GM18951 (cell line): ENCODE results near the gene TRPM8.

Experiments
- POLR2A ChIP-seq: IDR thresholded peaks from 4 replicates; pipeline ENCODE4 v1.6.1; 2011; ENCODE audit warnings: mild to moderate bottlenecking; ENCODE audit not compliant: insufficient read length, insufficient read depth; ENCODE audit errors: extremely low read depth
- in situ Hi-C: fragments of 300-500 bp; cut with MboI; formaldehyde crosslinking; loops from one replicate; pipeline ENCODE4 v1.12.0; 2022; ENCODE audit warnings: low sequenced_read_pairs, mixed read lengths, inconsistent platforms; ENCODE audit not compliant: unreplicated experiment

The TRPM8 gene

GRCh38 chr2:233973786-233974185 lies 56.6 kb downstream of the TRPM8 start:
- in situ Hi-C loops = no loop called here
- TF ChIP-seq POLR2A = no peak

GRCh38 chr2:233974530-233975071 lies 57.4 kb downstream of the TRPM8 start:
- no peak for TF ChIP-seq POLR2A
- in situ Hi-C loops = no loop called here

GRCh38 chr2:233976087-233976486 lies 58.9 kb downstream of the TRPM8 start:
- no peak for TF ChIP-seq POLR2A
- in situ Hi-C loops = no loop called here

- TF ChIP-seq POLR2A = no peak
- in situ Hi-C loops = no loop called here
Observed at GRCh38 chr2:233976690-233977294, 59.6 kb downstream of the TRPM8 start.

- in situ Hi-C loops = no loop called here
- TF ChIP-seq POLR2A = no peak
Observed at GRCh38 chr2:233977296-233977837, 60.2 kb downstream of the TRPM8 start.

- in situ Hi-C loops = no loop called here
- TF ChIP-seq POLR2A = no peak
Observed at GRCh38 chr2:233979748-233980147, 62.6 kb downstream of the TRPM8 start.

GRCh38 chr2:233980955-233981561 lies 63.9 kb downstream of the TRPM8 start:
- no peak for TF ChIP-seq POLR2A
- in situ Hi-C loops = no loop called here

- in situ Hi-C loops = no loop called here
- no peak for TF ChIP-seq POLR2A
Observed at GRCh38 chr2:233981574-233982420, 64.6 kb downstream of the TRPM8 start.

- in situ Hi-C loops = no loop called here
- TF ChIP-seq POLR2A = no peak
Observed at GRCh38 chr2:233982421-233983121, 65.4 kb downstream of the TRPM8 start.

- no peak for TF ChIP-seq POLR2A
- in situ Hi-C loops = no loop called here
Observed at GRCh38 chr2:233983445-233983844, 66.3 kb downstream of the TRPM8 start.

- TF ChIP-seq POLR2A = no peak
- in situ Hi-C loops = no loop called here
Observed at GRCh38 chr2:233988581-233988980, 71.4 kb downstream of the TRPM8 start.

- in situ Hi-C loops = no loop called here
Observed at GRCh38 chr2:233989221-233989858, 72.2 kb downstream of the TRPM8 start.

More at GRCh38 chr2:233989221-233989858, 72.2 kb downstream of the TRPM8 start:
- TF ChIP-seq POLR2A = no peak
